Natural killer cell (primary cell): Measurements from ENCODE around the gene SELE. TPM values are rescaled to one million over a fixed set of nuclear protein-coding genes. Genes with fewer than 3 reads are reported as not detected.

Experiments used
- ATAC-seq, 3 donors: fragments of 150-1000 bp in 2 of 3; fragments of 200-7000 bp in 1 of 3; cut with Tn5 transposase; 1 replicate in 1 of 3; 2 replicates in 2 of 3; pipeline ENCODE4 v1.10.0; 2021; ENCODE audit warnings: mild to moderate bottlenecking in 2 of 3, moderate library complexity in 2 of 3
- DNase-seq, 2 donors: peaks; one replicate each; pipeline versions ENCODE4 v3.0.0 to v3.0.0-alpha.2; 2013 to 2021; ENCODE audit warnings: mixed read lengths in 1 of 2
- H3K27ac ChIP-seq: one replicate; pipeline ENCODE4 v1.5.1; 2013; ENCODE audit warnings: mild to moderate bottlenecking, low read length
- H3K27me3 ChIP-seq: one replicate; pipeline ENCODE4 v1.6.1; 2013; ENCODE audit warnings: low read length; ENCODE audit not compliant: control insufficient read depth, insufficient read depth
- H3K36me3 ChIP-seq: one replicate; pipeline ENCODE4 v1.6.1; 2013; ENCODE audit warnings: low read length; ENCODE audit not compliant: control insufficient read depth, insufficient read depth
- H3K4me1 ChIP-seq: one replicate; pipeline ENCODE4 v1.6.1; 2013; ENCODE audit warnings: low read length; ENCODE audit not compliant: control insufficient read depth, insufficient read depth
- H3K4me3 ChIP-seq: one replicate; pipeline ENCODE4 v1.5.1; 2013; ENCODE audit warnings: low read length
- H3K9me3 ChIP-seq: one replicate; pipeline ENCODE4 v1.6.1; 2013; ENCODE audit warnings: low read length; ENCODE audit not compliant: control insufficient read depth, insufficient read depth
- H3K27ac Mint-ChIP-seq, 2 donors: one replicate each; pipeline ENCODE4 v1.8.0; 2022; ENCODE audit warnings: mild to moderate bottlenecking in 2 of 2, mixed read lengths in 2 of 2, moderate library complexity in 1 of 2
- H3K27me3 Mint-ChIP-seq, 2 donors: one replicate each; pipeline ENCODE4 v1.8.0; 2022; ENCODE audit warnings: low read depth in 2 of 2, mixed read lengths in 2 of 2
- H3K36me3 Mint-ChIP-seq: one replicate; pipeline ENCODE4 v1.8.0; 2022; ENCODE audit warnings: mixed read lengths
- H3K4me1 Mint-ChIP-seq, 2 donors: one replicate each; pipeline ENCODE4 v1.8.0; 2022; ENCODE audit warnings: mixed read lengths in 2 of 2
- H3K4me3 Mint-ChIP-seq: one replicate; pipeline ENCODE4 v1.8.0; 2022; ENCODE audit warnings: mild to moderate bottlenecking, moderate library complexity, mixed read lengths
- H3K9me3 Mint-ChIP-seq, 2 donors: one replicate each; pipeline ENCODE4 v1.8.0; 2022; ENCODE audit warnings: mixed read lengths in 2 of 2
- CTCF ChIP-seq: fragments of 200-600 bp; IDR thresholded peaks from one replicate; pipeline ENCODE4 v1.8.0; 2022; ENCODE audit warnings: antibody characterized with exemption
- WGBS: methylation state at CpG from one replicate; pipeline ENCODE4 v1.1.7; 2013; ENCODE audit warnings: missing lambda C conversion rate; ENCODE audit not compliant: insufficient coverage; 5-methylcytosine and 5-hydroxymethylcytosine counted together
- intact Hi-C: fragments of 100-400 bp; cut with micrococcal nuclease; formaldehyde crosslinking; loops from one replicate; pipeline ENCODE4 v1.14.2; 2022
- total RNA-seq, 4 donors: library from RNA; stranded (reverse); fragments of 120-200 nt in 1 of 4; gene quantifications; one replicate each; pipeline versions ENCODE4 v1.2.3 to v1.2.4, GENCODE V29; 2013 to 2022

Gene SELE
- total RNA-seq, 3 donors from 2014 or later (not counting 1 experiment from before 2014, with no cell fraction given) = not detected

- no peaks in the 10 kb centered on the region for H3K4me1 ChIP-seq
- 91% methylated on average over 3 of the region's 3 CpGs for WGBS
- H3K36me3 Mint-ChIP-seq = no peaks in the 10 kb centered on the region
- no peak for DNase-seq
- H3K4me3 Mint-ChIP-seq = no peak overlapping the region
- H3K9me3 Mint-ChIP-seq = no peaks in the 10 kb centered on the region
- H3K27me3 ChIP-seq = no peaks in the 10 kb centered on the region
- no peak overlapping the region for H3K27ac Mint-ChIP-seq
- no peaks in the 10 kb centered on the region for H3K9me3 ChIP-seq
- H3K4me1 Mint-ChIP-seq = no peaks in the 10 kb centered on the region
- intact Hi-C loops = no loop called here
- ATAC-seq = no peak
- no peak overlapping the region for H3K27ac ChIP-seq
- H3K4me3 ChIP-seq = no peak overlapping the region
- peaks cover 3 to 23% of the 10 kb centered on the region in 2 donors for H3K27me3 Mint-ChIP-seq
- TF ChIP-seq CTCF = no peak
- no peaks in the 10 kb centered on the region for H3K36me3 ChIP-seq
Observed at GRCh38 chr1:169776440-169776839, 42.6 kb upstream of the SELE start.

- Histone ChIP-seq H3K9me3 (no peaks in the 10 kb centered on the region), H3K36me3 (no peaks in the 10 kb centered on the region), H3K27me3 (peaks cover 5% of the 10 kb centered on the region), H3K4me3 (no peak overlapping the region), H3K4me1 (no peaks in the 10 kb centered on the region), H3K27ac (no peak overlapping the region)
- intact Hi-C loops = no loop called here
- Mint-ChIP-seq H3K4me1 (no peaks in the 10 kb centered on the region), H3K4me3 (no peak overlapping the region), H3K27ac (no peak overlapping the region), H3K9me3 (no peaks in the 10 kb centered on the region), H3K36me3 (no peaks in the 10 kb centered on the region), H3K27me3 (peaks cover 7 to 21% of the 10 kb centered on the region in 2 donors)
- TF ChIP-seq CTCF = no peak
- ATAC-seq (no peak), DNase-seq (no peak)
- WGBS = 90% methylated on average over 2 of the region's 2 CpGs
Observed at GRCh38 chr1:169768161-169768560, 34.3 kb upstream of the SELE start.

GRCh38 chr1:169765580-169766331 is 31.9 kb upstream of the SELE start:
- WGBS = 97% methylated on average over 3 of the region's 7 CpGs
- H3K4me1 Mint-ChIP-seq = no peaks in the 10 kb centered on the region
- Histone ChIP-seq H3K9me3 (no peaks in the 10 kb centered on the region), H3K4me3 (no peak overlapping the region), H3K27ac (no peak overlapping the region), H3K27me3 (peaks cover 5% of the 10 kb centered on the region), H3K36me3 (no peaks in the 10 kb centered on the region), H3K4me1 (no peaks in the 10 kb centered on the region)
- no peaks in the 10 kb centered on the region for H3K36me3 Mint-ChIP-seq
- ATAC-seq (no peak), DNase-seq (no peak)
- H3K9me3 Mint-ChIP-seq = no peaks in the 10 kb centered on the region
- no peak overlapping the region for H3K27ac Mint-ChIP-seq
- intact Hi-C loops = no loop called here
- TF ChIP-seq CTCF = no peak
- H3K27me3 Mint-ChIP-seq = peaks cover 7 to 11% of the 10 kb centered on the region in 2 donors
- H3K4me3 Mint-ChIP-seq = no peak overlapping the region

GRCh38 chr1:169764919-169765318 is 31.0 kb upstream of the SELE start:
- Histone ChIP-seq H3K27ac (no peak overlapping the region), H3K4me3 (no peak overlapping the region), H3K9me3 (no peaks in the 10 kb centered on the region), H3K27me3 (peaks cover 5% of the 10 kb centered on the region), H3K4me1 (no peaks in the 10 kb centered on the region), H3K36me3 (no peaks in the 10 kb centered on the region)
- WGBS = no CpG with 5 or more reads among the region's 1 CpG
- DNase-seq (no peak), ATAC-seq (no peak)
- no peak overlapping the region for H3K4me3 Mint-ChIP-seq
- no peaks in the 10 kb centered on the region for H3K36me3 Mint-ChIP-seq
- intact Hi-C loops = no loop called here
- peaks cover 7 to 11% of the 10 kb centered on the region in 2 donors for H3K27me3 Mint-ChIP-seq
- H3K4me1 Mint-ChIP-seq = no peaks in the 10 kb centered on the region
- no peaks in the 10 kb centered on the region for H3K9me3 Mint-ChIP-seq
- no peak for TF ChIP-seq CTCF
- H3K27ac Mint-ChIP-seq = no peak overlapping the region
